Fibroblast of lung (primary cell): ENCODE data around the gene POLN.

Experiments
- EZH2 ChIP-seq: IDR thresholded peaks from 2 replicates; pipeline ENCODE4 v1.5.1; 2012; ENCODE audit warnings: low read length, control low read depth, mild to moderate bottlenecking; ENCODE audit errors: missing control alignments
- TF ChIP-seq, protein P1 (sequence below), 2 donors: IDR thresholded peaks in 1 of 2; conservative IDR thresholded peaks in 1 of 2; 1 replicate in 1 of 2; 2 replicates in 1 of 2; pipeline ENCODE4 v1.5.1; 2011 to 2012; ENCODE audit warnings: low read length in 2 of 2, control low read depth in 1 of 2, inconsistent platforms in 1 of 2, low read depth in 1 of 2, mild to moderate bottlenecking in 1 of 2

DNA sequence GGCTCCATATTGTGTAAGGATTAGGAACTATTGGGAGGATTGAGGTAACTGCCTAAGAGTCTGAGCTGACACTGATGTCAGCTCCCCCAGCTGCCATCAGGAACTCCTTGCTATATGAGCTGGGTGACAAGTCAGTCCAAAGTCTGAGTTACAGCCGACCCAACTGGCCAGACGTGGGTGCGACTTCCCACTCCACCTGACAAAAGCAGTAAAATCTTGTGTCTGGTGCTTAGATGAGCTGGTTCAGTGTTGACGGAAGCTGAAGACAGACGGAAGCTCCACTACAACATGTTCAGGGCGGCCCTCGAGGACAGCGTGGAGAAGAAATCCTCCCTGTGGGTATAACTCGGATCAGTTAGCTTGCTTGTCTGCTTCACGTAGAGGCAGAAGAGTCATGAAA is 205.6 kb downstream of the POLN start:
- TF ChIP-seq, protein P1, sequence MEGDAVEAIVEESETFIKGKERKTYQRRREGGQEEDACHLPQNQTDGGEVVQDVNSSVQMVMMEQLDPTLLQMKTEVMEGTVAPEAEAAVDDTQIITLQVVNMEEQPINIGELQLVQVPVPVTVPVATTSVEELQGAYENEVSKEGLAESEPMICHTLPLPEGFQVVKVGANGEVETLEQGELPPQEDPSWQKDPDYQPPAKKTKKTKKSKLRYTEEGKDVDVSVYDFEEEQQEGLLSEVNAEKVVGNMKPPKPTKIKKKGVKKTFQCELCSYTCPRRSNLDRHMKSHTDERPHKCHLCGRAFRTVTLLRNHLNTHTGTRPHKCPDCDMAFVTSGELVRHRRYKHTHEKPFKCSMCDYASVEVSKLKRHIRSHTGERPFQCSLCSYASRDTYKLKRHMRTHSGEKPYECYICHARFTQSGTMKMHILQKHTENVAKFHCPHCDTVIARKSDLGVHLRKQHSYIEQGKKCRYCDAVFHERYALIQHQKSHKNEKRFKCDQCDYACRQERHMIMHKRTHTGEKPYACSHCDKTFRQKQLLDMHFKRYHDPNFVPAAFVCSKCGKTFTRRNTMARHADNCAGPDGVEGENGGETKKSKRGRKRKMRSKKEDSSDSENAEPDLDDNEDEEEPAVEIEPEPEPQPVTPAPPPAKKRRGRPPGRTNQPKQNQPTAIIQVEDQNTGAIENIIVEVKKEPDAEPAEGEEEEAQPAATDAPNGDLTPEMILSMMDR (conservative IDR thresholded peaks at IDR 0.05 in 1 of 2, IDR thresholded peaks at IDR 0.05 in 1 of 2; ENCODE audit: low read depth in 1 of 2, low read length in 2 of 2): no peak
- TF ChIP-seq EZH2: no peak
